A204.1 (cell line): ENCODE results near the gene L3MBTL3.

Source experiments
- FAIRE-seq: peaks from 2 replicates; lab custom pipeline; 2012; peaks lifted over from hg19 to GRCh38; lab: Jason Lieb, UNC

L3MBTL3 gene

GRCh38 chr6:130018292-130018743 lies at the start of gene L3MBTL3:
Gene L3MBTL3, plus strand, starts transcription at chr6:130018581. Its CDS starts 24,119 bp downstream, at chr6:130042700.
- FAIRE-seq, result no peak

GRCh38 chr6:129969064-129969463 lies 49.3 kb upstream of the L3MBTL3 start:
- FAIRE-seq, result no peak

DNA sequence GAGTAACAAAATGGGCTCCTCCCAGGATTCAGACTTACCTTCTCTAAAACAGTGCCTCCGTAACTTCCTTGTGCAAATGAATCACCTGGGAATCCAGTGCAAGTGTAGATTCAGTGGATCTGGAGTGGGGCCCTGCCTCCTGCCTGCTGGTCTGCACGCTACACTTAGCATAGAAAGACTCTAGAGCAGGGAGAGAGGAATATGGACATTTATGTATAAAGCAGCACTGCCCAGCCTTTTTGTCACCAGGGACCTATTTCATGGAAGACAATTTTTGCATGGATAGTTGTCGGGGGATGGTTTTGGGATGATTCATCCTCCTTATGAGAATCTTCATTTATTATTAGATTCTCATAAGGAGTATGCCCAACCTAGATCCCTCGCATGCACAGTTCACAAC lies 42.3 kb upstream of the L3MBTL3 start:
- FAIRE-seq, result no peak

GRCh38 chr6:129978148-129978916 lies 40.0 kb upstream of the L3MBTL3 start:
- FAIRE-seq, result no peak

- no peak for FAIRE-seq
Measured at GRCh38 chr6:129980821-129981220, 37.6 kb upstream of the L3MBTL3 start.

GRCh38 chr6:129981598-129981997 lies 36.8 kb upstream of the L3MBTL3 start:
- no peak for FAIRE-seq

DNA sequence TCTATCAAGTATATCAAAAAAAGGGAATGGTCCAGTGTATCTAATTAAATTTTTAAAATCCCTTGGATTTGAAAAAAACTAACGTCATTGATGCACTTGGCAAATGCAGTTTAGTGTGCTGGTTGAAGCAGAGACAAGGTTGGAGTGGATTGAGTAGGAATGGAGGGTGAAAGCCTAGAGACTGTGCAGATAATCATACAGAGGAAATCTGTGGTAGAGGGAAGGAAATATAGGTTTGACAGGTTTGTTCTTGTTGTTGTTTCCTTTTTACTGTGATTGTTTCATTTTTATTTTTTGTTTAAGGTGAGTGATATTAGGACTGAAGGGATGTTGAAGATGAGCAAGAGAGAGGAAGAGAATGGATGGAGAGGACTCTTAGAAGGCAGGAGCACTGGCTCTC lies 29.0 kb upstream of the L3MBTL3 start:
- no peak for FAIRE-seq

- no peak for FAIRE-seq
Measured at GRCh38 chr6:129992881-129993280, 25.5 kb upstream of the L3MBTL3 start.

GRCh38 chr6:129994410-129994809 lies 24.0 kb upstream of the L3MBTL3 start:
- FAIRE-seq, result no peak

DNA sequence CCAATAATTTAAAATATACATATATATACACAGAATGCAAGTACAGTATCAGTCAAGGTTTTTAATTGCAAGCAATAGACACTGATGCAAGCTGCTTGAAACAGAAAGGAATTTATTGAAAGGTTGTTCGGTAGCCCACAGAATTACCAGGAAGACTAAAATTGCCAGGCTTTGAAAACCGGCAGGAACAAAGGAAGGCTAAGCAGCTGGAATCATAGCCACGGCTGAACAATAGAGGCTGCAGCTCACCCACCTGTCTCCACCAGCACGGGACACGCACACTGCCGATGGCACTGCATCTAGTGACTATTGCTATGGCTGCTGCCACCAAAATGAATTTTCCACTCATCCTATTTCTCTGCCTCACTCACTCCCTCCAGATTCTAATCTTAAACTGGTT lies 22.0 kb upstream of the L3MBTL3 start:
- FAIRE-seq, result no peak

- FAIRE-seq, result no peak
Measured at GRCh38 chr6:130000526-130001421, 17.6 kb upstream of the L3MBTL3 start.

GRCh38 chr6:130008236-130008873 lies 10.0 kb upstream of the L3MBTL3 start:
- no peak for FAIRE-seq

GRCh38 chr6:130009146-130009545 lies 9.2 kb upstream of the L3MBTL3 start:
- FAIRE-seq, result no peak

DNA sequence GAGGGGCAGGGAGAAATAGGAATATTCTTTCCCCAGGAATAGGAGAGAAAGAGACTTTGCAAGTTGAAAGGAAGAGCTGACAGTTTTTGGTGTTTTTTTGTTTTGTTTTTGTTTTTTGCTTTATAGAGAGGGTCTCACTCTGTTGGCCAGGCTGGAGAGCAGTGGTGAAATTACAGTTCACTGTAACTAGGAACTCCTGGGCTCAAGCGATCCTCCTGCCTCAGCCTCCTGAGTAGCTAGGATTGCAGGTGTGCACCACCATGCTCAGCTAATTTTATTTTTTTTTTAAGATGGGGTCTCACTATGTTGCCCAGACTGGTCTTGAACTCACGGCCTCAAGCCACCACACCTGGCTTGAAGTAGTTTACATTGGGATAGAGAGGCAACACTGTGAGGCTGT lies 8.0 kb upstream of the L3MBTL3 start:
- no peak for FAIRE-seq

- no peak for FAIRE-seq
Measured at GRCh38 chr6:130012728-130013127, 5.7 kb upstream of the L3MBTL3 start.

DNA sequence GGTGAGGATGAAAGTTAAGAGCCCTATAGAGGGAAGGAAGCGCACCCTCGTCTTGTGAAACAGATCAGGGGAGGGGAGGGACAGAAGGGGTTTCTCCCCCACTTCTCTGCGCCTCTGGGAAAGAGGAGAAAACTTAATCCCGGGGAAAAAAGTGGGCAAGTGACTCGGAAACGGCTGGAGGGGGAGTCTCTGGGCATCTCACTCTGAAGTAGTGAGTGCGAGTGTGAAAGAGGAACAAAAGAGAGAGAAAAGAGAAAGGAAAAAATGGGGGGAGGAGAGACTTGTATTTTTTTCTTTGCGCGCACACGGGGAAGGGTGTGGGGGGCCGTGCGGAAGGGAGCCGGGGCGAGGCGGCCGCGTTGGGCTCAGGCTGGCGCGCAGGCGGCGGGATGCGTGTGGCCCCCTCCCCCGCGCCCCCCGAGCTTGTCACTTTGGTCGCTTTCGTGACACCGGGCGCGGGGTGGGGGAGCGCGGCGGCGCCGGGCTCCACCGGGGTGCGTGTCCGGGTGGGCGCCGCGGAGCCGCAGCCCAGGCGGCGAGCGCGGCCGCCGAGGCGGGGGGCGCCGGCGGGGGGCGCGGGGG lies 454 bp downstream of the L3MBTL3 start:
- FAIRE-seq, result no peak

GRCh38 chr6:130019326-130020072 lies 1.1 kb downstream of the L3MBTL3 start:
- FAIRE-seq, result no peak

DNA sequence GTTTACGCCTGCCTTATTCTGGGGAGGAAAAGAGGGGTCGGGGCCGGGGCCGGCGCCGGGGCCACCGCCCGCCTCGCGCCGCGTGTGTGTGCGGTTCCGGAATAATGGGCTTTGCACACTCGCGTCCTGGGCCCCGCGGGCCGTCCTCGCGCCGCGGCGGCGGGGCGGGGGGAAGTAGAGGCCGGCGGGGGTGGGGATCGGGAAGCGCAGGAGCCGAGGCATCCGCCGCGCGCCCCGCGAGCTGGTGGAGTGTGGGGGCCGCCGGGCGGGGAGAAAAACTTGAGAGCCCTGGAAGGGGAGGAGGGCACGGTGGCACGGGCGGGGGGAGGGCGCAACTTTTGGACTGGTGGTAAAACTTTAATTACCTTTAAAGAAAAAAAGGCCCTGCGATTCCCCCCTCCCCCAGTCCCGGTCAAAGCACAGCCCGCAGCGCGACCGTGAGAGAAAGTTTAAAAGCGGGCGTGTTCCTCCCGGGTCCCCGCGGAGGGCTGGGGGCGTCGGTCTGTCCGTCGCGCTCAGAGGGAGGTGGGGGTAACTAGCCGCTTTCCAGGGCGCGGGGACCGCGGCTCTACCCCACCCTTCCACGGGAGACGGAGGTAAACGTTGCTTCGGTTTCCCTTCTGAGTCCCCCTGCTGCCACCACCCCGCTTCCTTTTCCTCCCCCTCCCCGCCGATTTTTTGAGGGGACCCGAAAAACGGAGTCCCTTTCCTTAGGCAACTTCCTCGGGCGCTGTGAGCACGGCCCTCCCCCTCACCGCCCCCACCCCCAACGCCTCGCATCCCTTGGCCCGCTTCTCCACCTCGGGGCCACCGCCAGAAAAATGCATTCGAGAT lies 1.9 kb downstream of the L3MBTL3 start:
- no peak for FAIRE-seq

- peak; percentile 96 for FAIRE-seq
Measured at GRCh38 chr6:130020907-130021629, 2.7 kb downstream of the L3MBTL3 start.

GRCh38 chr6:130026859-130027258 lies 8.5 kb downstream of the L3MBTL3 start:
- no peak for FAIRE-seq
